HPDE6-E6E7 (cell line): ENCODE results near the gene TMEM204.

Source experiments
- DNase-seq: peaks from one replicate; pipeline ENCODE4 v3.0.0; 2011; ENCODE audit warnings: missing footprints; ENCODE audit errors: extremely low spot score

Gene TMEM204

GRCh38 chr16:1520461-1520860 is 13.0 kb upstream of the TMEM204 start:
- DNase-seq: no peak

GRCh38 chr16:1523581-1524245 is 9.8 kb upstream of the TMEM204 start:
- DNase-seq: no peak

DNA sequence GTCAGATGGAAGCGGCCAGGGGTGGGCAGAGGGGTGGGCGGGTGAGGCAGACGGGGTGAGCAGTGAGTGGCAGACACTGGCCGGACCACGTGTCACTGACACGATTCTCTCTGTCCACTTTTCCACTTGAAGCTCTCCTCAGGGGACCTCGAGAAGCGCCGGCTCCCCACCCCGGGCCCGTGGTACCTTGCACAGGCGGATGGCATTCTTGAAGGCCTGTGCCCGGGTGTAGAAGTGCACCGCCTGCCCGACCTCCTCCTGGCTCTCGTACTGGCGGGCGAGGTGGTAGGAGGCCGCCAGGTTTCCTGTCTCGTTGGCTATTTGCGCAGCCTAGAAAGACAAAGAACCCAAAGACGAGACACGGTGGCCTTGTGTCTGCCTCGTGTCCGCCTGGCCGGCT is 9.1 kb upstream of the TMEM204 start:
- no peak for DNase-seq

DNA sequence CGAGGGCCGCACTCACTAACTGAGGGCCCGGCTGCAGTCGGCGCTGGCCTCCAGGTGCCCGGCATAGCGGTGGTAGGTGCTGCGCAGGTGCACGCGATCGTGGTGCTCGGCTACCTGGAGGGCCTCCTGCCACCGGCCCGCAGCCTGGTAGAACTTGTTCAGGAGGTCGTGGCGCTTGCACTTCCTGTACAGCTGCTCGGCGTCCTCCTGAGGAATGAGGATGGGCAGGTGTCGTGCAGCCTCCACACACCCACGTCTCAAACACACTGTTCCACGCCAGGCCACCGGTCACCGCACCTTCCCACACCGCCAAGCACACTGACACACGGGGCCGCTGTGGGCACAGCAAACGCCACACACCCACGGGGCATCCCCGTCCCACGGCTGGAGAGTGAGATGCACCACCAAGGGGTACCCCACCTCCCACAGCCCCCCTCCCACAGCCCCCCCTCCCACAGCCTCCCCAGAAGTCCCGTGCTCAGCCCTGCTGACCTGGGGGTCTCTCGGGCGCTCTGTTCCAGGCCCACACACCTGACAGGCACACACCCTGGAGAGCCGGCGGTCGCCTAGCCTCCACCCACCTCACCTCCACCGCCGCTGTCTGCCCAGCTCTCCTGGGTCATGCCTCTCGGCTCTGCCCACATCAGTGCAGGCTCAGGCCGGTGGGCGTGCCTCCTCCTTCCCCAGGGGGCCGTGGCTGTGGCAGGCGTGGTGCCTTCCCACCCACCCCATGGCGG is 7.4 kb upstream of the TMEM204 start:
- DNase-seq: no peak

DNA sequence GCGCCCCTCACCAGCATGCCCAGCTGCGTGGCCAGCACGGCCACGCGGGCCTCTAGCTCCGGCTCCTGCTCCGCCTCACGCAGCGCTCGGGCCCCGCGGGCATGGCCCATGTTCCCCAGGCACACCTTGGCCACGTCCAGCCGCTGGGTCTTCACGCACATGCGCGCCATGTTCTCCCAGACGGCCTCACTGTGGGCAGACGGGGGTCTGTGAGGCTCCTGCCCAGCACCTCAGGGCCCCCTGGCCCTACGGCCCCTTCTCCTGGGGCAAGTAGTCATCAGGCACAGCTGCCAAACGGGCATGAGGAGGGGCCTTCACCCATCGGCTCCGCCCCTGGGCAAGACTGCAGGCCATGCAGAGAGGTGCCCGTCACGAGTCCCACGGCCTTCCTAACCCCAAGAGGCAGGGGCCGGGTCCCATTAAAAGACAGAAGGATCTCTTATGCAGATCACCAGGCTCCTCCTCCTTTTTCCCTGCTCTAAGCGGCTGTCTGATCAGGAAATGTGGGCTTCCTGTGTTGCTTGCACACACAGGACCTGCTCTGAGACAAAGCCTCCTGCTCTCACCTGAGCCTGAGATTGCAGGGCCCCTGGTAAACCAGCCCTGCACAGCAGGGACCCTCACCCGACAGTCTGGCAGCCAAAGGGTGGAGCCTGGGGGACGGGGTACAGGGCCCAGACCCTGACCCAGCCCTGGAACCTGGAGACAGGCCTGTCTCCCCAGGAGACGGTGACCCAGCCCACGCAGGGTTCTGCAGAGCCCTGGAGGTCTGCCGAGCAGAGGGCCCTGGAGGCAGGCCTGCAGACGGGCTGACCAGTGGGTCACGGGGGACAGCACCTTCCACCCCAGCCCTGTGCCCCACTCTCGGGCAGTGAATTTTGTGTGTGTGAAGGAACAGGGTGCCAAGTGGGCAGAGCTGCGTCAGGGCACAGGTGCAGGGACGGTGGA is 6.6 kb upstream of the TMEM204 start:
- DNase-seq: no peak

DNA sequence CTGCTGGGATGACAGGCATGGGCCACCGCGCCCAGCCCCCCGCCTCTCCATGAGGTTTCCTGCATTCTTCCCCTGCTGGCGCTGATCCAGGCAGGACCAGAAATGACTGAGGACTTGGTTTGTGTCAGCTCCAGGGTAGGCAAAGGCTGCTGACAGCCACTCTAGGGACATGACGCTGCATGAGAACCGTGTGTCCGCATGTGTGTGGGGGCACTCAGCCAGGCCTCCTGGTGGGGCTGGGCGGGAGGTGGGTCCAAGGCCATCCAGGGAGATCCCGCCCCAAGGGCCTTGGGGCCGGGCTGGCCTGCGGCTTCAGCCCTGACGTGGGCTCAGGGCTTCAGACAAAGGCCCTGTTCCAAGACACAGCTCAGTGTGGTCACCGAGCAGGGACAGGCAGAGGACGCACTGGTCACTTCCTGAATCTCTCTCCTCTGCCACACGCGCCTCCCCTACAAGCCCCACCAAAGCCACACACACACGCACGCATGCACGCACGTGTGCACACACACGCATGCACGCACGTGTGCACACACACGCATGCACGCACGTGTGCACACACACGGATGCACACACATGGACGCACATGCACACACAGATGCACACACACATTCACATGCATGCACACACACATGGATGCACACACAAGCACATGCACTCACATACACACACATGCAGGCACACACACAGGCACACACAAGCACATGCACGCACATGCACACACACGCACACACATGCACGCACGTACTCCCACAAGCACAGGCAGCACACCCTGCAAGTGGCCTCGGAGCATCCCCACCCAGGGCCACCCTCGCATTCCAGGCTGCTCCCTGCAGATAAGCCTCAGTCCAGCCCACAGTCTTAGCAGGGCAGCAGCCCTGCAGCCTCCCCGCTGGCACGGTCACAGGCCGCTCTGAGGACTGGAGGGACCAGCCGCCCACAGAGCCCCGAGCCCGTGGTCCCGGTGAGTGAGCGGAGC is 5.3 kb upstream of the TMEM204 start:
- no peak for DNase-seq

DNA sequence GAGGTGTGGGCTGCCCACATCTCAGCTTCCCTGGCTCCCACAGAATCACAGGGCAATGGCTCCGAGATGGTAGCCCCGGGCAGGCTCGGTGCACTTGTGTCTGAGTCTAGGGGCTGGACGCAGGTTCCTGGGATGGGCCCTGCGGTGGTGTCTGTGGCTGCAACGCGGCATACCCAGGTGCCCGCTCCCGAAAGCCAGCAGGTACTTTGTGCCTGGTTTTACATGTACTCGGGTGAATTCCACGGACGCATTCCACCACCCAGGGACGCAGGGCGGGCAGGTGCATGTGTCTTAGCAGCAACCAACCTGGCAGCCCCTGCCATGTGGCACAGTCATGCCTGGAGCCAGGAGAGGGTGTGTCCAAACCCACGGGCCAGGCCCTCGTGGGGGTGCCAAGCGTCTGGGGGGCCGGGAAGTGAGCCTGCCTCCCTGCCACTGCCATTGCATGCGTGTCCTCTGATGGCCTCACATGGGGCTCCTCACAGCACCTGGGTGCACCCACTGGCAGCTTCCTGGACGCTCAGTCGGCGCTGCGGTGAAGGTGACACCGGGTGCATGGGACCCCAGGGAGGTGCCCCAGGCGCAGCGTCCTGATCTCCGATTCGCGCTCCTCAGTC is 4.4 kb upstream of the TMEM204 start:
- no peak for DNase-seq

GRCh38 chr16:1530349-1530882 is 3.0 kb upstream of the TMEM204 start:
- DNase-seq: peak; percentile 42

GRCh38 chr16:1530883-1531637 is 2.4 kb upstream of the TMEM204 start:
- no peak for DNase-seq

- no peak for DNase-seq
Observed at GRCh38 chr16:1531638-1531910, 1.9 kb upstream of the TMEM204 start.

- no peak for DNase-seq
Observed at GRCh38 chr16:1532081-1532760, 1.2 kb upstream of the TMEM204 start.

DNA sequence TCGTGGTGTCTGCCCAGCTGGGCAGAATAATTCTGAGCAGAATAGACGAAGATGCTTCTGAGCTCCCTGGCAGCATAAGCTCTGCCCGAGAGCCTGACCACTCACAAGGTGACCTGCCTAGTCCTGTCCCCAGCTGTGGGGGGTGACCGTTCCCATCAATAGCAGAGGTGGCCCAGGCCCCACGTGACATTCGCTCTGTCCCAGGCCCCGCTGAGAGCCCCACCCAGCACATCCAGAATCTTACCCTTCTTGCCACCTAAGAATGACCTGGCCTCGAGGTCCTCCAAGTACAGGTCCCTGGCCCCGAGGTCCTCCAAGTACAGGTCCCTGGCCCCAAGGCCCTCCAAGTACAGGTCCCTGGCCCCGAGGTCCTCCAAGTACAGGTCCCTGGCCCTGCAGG is 695 bp upstream of the TMEM204 start:
- DNase-seq: no peak

DNA sequence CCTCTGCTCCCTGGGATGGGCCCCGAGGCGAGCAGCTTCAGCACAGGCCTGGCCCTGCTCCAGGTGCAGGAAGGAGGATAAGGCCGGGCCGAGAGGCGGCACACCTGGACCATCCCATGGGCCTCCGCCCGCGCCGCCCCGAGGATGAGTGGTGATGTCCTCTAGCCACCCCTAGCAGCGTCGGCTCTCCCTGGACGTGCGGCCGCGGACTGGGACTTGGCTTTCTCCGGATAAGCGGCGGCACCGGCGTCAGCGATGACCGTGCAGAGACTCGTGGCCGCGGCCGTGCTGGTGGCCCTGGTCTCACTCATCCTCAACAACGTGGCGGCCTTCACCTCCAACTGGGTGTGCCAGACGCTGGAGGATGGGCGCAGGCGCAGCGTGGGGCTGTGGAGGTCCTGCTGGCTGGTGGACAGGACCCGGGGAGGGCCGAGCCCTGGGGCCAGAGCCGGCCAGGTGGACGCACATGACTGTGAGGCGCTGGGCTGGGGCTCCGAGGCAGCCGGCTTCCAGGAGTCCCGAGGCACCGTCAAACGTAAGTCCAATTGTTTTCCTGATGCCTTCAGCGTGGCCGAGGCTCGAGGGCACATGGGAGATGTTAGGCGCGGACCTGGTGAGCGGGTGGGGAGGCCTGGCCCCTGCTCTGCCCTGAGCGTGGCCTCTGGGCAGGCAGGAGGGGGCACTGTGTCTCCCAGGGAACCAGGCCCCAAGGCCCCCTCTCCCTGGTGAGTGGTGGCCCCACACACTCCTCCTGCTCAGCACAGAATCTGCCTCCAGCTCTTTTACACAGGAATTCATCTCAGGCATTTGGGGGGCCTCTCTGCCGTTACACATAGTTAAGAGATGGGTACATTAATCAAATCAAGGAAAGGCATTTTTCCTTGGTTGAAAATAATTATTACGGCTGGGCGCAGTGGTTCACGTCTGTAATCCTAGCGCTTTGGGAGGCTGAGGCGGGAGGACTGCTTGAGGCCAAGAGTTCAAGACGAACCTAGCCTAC is 855 bp downstream of the TMEM204 start:
- no peak for DNase-seq

DNA sequence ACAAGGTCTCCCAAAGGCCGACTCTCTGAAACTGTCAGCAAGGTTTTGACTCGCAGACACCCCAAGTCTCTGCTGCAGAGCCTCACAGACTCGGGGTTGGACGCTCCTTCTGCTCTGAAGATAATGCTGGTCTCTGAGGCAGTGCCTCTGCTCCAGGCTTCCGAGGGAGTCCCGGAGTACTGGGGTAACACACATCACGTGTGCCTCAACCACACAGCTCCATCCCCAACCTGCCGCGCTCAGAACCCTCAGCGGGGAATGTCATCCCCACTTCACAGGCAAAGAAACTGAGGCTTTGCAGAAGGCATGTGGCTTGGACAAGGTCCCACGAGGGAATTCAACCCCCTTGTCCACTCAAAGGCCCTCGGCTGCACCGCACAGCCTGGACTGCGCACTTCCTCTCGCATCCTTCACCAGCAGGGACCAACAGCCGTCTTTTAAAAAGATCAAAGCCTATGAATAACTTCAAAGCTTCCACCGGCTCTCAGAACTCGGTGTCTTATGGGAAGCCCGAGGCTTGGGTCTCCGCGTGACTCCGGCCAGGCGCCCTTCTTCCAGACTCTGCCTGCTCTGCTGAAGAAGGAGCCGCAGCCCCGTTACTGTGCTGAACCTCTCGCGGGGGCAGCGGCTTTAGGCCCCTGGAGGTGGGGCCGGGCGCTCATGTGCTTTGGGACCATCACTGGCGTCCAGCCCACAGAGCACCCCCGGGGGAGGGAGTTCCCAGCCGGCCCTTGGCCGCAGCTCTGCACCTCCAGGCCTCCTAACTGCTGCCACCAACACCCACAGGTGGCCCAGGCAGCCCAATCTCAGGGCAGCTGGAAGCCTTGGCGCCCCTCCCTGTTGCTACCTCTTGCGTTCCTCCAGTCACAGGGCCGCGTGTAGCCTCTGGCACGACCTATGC is 2.2 kb downstream of the TMEM204 start:
- no peak for DNase-seq

- no peak for DNase-seq
Observed at GRCh38 chr16:1536601-1537000, 3.1 kb downstream of the TMEM204 start.

DNA sequence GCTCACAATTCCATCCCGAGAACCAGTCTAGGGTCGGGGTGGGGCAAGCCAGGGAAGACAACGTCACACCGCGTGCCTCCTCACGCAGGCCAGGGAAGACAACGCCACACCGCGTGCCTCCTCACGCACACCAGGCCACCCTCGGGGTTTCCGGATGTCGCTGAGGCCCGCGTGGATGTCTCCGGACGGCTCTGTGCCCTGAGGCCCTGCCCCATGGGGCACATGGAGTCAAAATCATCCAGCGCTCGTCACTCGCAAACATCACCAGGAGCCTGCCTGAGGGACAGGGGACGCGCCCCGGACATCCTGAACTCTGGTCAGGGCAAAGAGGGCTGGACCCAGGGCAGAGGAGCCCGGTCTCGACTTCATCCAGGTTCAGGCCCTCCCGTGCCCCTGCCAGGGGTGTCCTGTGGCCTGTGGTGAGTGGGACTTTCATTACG is 3.7 kb downstream of the TMEM204 start:
- DNase-seq: no peak

- DNase-seq: no peak
Observed at GRCh38 chr16:1537763-1538289, 4.4 kb downstream of the TMEM204 start.
